Measurements from ENCODE around the gene TPX2.
"Not testable (repeated sequence)": the region's sequence is repeated elsewhere in the genome, so short reads cannot be mapped to it uniquely, and the experiment has no call there.

Gene TPX2

GRCh38 chr20:31720486-31721407, 18.3 kb upstream of the TPX2 start:
- peak; percentile 27 for DNase-seq

DNA sequence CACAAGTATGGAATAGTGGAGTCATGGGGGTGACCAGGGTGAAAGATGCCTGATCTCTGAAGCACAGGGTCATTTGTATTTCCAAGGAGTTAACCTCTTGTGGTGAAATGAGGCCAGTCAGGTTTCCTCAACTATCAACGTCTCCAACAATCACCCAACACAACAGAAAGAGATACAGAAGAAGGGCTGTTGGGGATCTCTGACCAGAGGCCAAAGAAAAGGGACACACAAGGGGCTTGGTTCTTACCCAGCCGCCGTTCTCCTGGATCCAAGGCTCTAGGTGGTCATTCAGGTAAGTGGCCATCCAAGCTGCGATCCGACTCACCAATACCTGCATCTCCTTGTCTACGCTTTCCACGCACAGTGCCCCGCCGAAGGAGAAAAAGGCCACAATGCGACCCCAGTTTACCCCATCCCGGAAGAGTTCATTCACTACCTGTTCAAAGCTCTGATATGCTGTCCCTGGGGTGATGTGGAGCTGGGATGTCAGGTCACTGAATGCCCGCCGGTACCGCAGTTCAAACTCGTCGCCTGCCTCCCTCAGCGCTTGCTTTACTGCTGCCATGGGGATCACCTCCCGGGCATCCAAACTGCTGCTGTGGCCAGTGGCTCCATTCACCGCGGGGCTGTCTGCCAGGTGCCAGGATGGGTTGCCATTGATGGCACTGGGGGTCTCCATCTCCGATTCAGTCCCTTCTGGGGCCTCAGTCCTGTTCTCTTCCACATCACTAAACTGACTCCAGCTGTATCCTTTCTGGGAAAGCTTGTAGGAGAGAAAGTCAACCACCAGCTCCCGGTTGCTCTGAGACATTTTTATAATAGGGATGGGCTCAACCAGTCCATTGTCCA, 17.5 kb upstream of the TPX2 start:
- peak; percentile 31 for DNase-seq

GRCh38 chr20:31722257-31723068, 16.6 kb upstream of the TPX2 start, which contains the start of gene BCL2L1:
Gene BCL2L1, minus strand, starts transcription at chr20:31722868. Its CDS starts 650 bp downstream, at chr20:31722218.
- peak; percentile 65 for DNase-seq

- DNase-seq: no peak
Observed at GRCh38 chr20:31723069-31723318, 16.1 kb upstream of the TPX2 start.

- peak; percentile 98 for DNase-seq
Observed at GRCh38 chr20:31723319-31724078, 15.6 kb upstream of the TPX2 start.

DNA sequence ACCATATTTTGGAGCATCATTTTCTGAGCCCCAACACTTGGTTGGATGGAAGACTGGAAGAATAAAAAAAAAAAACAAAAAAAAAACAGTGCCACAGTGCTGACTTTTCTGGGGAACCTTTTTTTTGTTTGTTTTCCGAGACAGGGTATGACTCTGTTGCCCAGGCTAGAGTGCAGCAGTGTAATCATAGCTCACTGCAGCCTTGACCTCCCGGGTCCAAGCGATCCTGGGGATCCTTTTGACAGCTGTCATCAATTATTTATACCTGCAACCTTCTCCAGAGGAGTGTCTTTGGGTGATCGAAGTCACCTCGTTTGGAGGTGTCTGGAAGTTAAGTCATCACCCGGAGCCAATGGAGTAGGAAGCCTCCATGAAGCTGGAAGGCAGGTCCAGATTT, 7.8 kb upstream of the TPX2 start:
- DNase-seq: no peak

DNA sequence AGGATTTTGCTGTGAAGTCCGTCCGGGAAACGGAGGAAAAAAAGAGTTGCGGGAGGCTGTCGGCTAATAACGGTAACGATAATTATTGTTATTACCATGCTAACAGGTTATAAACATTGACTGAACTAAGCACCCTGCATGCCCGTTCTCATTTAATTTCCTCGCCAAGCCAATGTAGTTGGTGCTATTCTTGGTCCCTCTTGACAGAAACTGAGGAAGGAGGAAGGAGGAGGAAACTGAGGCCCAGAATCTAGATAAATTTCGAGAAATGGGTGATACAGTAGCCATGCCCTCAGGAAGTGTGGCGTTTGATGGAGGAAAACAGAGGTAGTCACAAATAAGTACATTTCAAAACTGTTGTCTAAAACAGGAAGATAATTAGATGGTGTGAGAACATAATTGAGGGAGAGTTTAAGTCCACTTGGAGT, 474 bp downstream of the TPX2 start:
- DNase-seq: no peak

GRCh38 chr20:31740208-31740607, 1.1 kb downstream of the TPX2 start:
- DNase-seq: no peak

DNA sequence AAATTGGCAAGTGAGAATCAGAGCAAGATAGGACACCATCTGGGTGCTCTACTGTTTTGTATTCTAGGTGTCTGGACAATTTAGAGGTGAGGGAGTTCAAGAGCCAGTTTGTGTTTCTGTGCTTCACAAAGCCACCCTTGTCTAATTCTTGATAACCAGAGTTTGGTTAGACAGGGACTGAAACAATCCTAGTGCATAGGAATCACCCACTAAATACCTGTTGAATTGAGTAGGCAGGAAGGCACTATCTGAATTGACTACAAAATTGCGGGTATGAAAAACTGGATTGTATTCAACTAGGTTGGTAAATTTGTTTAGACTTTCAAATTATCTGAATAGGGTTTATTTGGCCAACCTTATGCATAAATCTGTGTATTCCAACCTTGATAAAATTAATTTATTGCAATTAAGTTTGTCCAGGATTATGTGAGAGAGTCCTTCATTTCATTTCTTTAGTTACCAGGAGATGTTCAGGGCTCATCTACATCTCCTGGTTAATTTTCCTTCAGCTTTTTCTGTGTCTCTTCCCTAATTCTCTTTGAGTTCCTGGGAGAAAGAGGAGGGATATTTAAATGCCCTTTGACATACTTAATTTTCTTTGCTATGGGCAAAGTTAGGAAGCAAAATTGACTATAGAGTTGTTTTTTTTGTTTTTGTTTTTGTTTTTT, 1.7 kb downstream of the TPX2 start:
- DNase-seq: no peak

DNA sequence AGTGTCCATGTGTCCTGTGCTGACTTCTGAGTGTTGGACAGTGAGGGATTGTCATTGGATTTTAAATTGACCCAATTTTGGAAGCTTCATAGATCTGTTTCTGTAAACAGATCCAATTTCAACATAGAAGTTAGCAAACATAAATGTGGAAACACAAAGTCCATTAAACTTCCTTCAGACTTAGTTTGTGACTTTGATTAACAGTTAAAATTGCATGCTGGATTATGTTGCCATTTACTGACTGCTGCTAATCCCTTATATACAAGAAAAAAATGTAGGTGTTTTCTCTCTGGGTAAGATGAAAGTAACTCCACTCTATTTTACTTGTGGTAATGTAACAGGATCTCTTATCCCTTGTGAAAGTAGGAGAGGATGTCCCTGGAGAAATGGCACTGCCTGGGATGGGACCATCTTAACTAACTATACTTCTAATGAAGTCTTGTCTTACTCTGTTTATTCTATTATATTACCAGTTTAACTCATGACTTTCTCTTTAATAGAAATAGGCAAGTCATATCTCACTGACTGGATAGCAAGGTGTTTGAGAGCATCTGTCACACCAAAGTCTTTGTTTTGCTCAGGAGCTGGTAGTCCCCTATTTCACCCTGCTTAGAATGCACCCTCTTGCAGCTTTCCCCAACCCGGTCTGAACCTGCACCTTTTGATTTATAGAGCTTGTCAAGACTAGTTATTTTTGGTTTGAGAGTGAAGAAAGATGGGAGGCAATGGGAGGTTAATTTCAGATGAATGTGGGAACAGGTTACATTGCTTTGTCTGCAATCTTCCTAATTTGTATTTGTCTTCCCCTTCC, 7.2 kb downstream of the TPX2 start:
- no peak for DNase-seq

DNA sequence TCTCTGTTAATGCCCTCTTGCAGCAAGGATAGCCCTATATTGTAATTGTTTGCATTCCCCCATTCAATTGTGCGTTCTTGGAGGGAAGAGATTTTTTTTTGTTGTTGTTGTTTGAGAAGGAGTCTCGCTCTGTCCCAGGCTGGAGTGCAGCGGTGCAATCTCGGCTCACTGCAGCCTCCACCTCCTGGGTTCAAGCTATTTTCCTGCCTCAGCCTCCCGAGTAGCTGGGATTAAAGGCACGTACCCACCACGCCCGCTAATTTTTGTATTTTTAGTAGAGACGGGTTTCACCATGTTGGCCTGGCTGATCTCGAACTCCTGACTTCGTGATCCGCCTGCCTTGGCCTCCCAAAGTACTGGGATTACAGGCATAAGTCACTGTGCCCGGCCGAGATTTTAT, 7.9 kb downstream of the TPX2 start:
- DNase-seq: not testable (repeated sequence)

DNA sequence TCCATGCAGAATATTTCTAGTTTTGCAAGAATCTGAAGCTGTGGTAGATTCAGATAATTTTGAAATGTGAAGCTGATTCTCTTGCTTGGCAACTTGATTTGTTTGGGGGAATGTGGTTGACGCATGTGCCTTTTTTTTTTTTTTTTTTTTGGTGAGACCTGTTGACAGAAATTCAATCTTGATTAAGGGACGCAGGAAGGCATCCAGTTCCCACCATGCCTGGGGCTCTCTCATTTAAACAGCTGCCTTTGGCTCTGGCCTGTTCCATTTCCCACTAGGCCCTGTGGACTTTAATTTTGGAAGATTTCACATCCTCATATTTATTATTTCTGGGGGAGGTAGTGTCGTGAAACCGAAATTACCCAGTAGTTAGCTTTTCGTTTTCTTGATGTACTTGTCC, 8.6 kb downstream of the TPX2 start:
- no peak for DNase-seq

GRCh38 chr20:31749223-31749622, 10.1 kb downstream of the TPX2 start:
- no peak for DNase-seq

DNA sequence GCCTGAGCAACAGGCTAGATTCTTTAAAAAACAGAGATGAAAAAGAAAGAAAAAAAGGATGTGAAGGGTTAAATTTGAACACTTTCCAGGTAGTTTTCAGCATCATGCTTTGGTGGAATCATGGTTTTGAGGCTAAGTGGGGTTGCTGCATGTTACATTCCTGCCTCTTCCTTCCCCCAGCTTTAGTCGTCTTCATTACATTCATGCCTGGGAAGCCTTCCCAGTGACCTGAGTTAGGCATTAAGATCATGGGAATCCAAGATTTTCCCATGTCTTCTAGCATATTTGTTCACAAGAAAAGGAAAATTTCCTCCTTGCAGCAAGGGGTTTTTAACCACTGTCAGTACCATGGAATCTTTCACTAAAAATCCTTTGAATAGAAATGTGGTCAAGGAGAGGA, 12.0 kb downstream of the TPX2 start:
- DNase-seq: no peak

- no peak for DNase-seq
Observed at GRCh38 chr20:31757254-31757653, 18.2 kb downstream of the TPX2 start.

- DNase-seq: no peak
Observed at GRCh38 chr20:31758521-31758920, 19.4 kb downstream of the TPX2 start.

DNA sequence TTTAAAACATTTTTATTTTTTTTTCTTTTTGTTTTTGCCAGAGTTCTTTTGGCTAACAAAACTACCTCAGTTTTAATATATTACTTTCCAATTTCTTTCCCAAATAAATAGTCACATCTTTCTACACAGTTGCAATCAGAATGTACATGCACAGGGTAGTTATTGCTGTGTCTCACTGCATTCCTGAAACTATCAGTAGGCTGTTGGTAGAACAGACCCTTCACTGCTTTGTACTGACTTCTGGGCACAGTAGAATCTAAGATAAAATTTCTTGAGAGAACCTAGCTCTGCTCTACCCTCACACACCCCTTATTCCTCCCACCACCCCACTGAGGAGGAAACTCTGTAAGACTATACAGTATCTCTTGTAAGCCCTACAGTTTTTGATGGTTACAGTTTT, 19.9 kb downstream of the TPX2 start:
- DNase-seq: no peak

- no peak for DNase-seq
Observed at GRCh38 chr20:31759836-31760518, 20.9 kb downstream of the TPX2 start.

GRCh38 chr20:31760519-31761240, 21.6 kb downstream of the TPX2 start:
- no peak for DNase-seq

Data from activated T-cell treated with anti-CD3 and anti-CD28 coated beads, Interleukin-2, amount 50 U/mL, for 1 hour (primary cell).